GM19328 (cell line): ENCODE measurements around the gene KIAA0513.
"Not testable (repeated sequence)": the region's sequence is repeated elsewhere in the genome, so short reads cannot be mapped to it uniquely, and the experiment has no call there.

ENCODE experiments used
- ATAC-seq: cut with Tn5 transposase; IDR thresholded peaks from one replicate; pipeline ENCODE4 v1.9.1; 2021; ENCODE audit warnings: mild to moderate bottlenecking, moderate library complexity; ENCODE audit not compliant: unreplicated experiment

Gene KIAA0513

GRCh38 chr16:85027958-85028684 is 526 bp downstream of the KIAA0513 start:
- ATAC-seq: peak; percentile 34

GRCh38 chr16:85028685-85029407 is 1.3 kb downstream of the KIAA0513 start:
- ATAC-seq: no peak

GRCh38 chr16:85029408-85029784 is 1.8 kb downstream of the KIAA0513 start:
- ATAC-seq: no peak

GRCh38 chr16:85029981-85030401 is 2.4 kb downstream of the KIAA0513 start:
- no peak for ATAC-seq

- no peak for ATAC-seq
Measured at GRCh38 chr16:85031451-85031850, 3.9 kb downstream of the KIAA0513 start.

- ATAC-seq: not testable (repeated sequence)
Measured at GRCh38 chr16:85032187-85032586, 4.6 kb downstream of the KIAA0513 start.

- ATAC-seq: no peak
Measured at GRCh38 chr16:85033171-85033570, 5.6 kb downstream of the KIAA0513 start.

- ATAC-seq: no peak
Measured at GRCh38 chr16:85034591-85035433, 7.2 kb downstream of the KIAA0513 start.

- ATAC-seq: no peak
Measured at GRCh38 chr16:85036236-85037049, 8.8 kb downstream of the KIAA0513 start.

GRCh38 chr16:85037050-85037410 is 9.4 kb downstream of the KIAA0513 start:
- ATAC-seq: no peak

- no peak for ATAC-seq
Measured at GRCh38 chr16:85037721-85038120, 10.1 kb downstream of the KIAA0513 start.

- no peak for ATAC-seq
Measured at GRCh38 chr16:85040685-85041084, 13.1 kb downstream of the KIAA0513 start.

- no peak for ATAC-seq
Measured at GRCh38 chr16:85041219-85042166, 13.9 kb downstream of the KIAA0513 start.

GRCh38 chr16:85042167-85042526 is 14.6 kb downstream of the KIAA0513 start:
- no peak for ATAC-seq

GRCh38 chr16:85042606-85043005 is 15.0 kb downstream of the KIAA0513 start:
- ATAC-seq: no peak

- ATAC-seq: no peak
Measured at GRCh38 chr16:85045077-85045476, 17.5 kb downstream of the KIAA0513 start.

GRCh38 chr16:85045641-85046471 is 18.3 kb downstream of the KIAA0513 start:
- ATAC-seq: no peak

GRCh38 chr16:85046472-85046916 is 18.9 kb downstream of the KIAA0513 start:
- ATAC-seq: no peak
